ENCODE results near the gene XRCC1.

GRCh38 chr19:43574424-43575155, 737 bp downstream of the XRCC1 start:
- TF ChIP-seq, protein P1, sequence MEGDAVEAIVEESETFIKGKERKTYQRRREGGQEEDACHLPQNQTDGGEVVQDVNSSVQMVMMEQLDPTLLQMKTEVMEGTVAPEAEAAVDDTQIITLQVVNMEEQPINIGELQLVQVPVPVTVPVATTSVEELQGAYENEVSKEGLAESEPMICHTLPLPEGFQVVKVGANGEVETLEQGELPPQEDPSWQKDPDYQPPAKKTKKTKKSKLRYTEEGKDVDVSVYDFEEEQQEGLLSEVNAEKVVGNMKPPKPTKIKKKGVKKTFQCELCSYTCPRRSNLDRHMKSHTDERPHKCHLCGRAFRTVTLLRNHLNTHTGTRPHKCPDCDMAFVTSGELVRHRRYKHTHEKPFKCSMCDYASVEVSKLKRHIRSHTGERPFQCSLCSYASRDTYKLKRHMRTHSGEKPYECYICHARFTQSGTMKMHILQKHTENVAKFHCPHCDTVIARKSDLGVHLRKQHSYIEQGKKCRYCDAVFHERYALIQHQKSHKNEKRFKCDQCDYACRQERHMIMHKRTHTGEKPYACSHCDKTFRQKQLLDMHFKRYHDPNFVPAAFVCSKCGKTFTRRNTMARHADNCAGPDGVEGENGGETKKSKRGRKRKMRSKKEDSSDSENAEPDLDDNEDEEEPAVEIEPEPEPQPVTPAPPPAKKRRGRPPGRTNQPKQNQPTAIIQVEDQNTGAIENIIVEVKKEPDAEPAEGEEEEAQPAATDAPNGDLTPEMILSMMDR (IDR thresholded peaks at IDR 0.05), result no peak
- TF ChIP-seq POLR2A (IDR thresholded peaks at IDR 0.05), result no peak
- TF ChIP-seq EP300 (IDR thresholded peaks at IDR 0.05), result no peak
